HG03025 (cell line): ENCODE measurements around the gene HCN2.

Experiments used
- ATAC-seq: cut with Tn5 transposase; IDR thresholded peaks from one replicate; pipeline ENCODE4 v1.9.1; 2021; ENCODE audit warnings: mild to moderate bottlenecking, moderate library complexity; ENCODE audit not compliant: unreplicated experiment, low FRiP score

The HCN2 gene

GRCh38 chr19:589693-590395 is at the start of gene HCN2:
TSS of gene HCN2 (plus strand) at chr19:589881. CDS start at chr19:589946, 65 bp downstream.
- ATAC-seq, result no peak

DNA sequence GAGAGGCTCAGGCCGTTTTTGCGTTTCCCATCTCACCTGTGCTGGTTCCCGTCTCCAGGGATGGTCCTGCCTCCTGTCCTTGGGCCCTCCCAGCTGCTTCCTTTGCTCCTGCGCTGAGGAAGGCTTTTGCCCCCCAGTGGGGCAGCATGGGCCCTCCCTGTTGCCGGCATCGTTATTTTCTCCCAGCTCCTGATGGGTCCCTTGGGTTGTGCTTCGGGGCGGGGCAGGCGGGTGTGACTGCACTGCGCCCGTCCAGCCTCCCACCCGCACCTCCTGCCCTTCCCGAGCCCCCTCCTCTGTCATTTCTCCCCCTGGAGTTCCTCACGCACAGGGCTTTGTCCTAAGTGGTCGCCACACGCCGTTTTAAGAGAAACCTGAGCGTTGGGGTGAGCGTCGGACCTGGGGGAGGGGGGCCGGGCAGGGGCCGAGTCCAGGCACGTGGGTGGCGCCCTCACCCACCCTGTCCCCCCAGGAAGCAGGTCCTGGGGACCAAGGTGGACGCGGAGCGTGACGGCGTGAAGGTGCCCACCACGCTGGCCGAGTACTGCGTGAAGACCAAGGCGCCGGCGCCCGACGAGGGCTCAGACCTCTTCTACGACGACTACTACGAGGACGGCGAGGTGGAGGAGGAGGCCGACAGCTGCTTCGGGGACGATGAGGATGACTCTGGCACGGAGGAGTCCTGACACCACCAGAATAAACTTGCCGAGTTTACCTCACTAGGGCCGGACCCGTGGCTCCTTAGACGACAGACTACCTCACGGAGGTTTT is 48.6 kb upstream of the HCN2 start:
- no peak for ATAC-seq

DNA sequence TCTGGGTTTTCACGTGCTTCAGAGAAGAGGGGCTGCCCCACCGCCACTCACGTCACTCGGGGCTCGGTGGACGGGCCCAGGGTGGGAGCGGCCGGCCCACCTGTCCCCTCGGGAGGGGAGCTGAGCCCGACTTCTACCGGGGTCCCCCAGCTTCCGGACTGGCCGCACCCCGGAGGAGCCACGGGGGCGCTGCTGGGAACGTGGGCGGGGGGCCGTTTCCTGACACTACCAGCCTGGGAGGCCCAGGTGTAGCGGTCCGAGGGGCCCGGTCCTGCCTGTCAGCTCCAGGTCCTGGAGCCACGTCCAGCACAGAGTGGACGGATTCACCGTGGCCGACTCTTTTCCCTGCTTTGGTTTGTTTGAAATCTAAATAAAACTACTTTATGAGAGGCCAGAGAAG is 48.0 kb upstream of the HCN2 start:
- no peak for ATAC-seq

DNA sequence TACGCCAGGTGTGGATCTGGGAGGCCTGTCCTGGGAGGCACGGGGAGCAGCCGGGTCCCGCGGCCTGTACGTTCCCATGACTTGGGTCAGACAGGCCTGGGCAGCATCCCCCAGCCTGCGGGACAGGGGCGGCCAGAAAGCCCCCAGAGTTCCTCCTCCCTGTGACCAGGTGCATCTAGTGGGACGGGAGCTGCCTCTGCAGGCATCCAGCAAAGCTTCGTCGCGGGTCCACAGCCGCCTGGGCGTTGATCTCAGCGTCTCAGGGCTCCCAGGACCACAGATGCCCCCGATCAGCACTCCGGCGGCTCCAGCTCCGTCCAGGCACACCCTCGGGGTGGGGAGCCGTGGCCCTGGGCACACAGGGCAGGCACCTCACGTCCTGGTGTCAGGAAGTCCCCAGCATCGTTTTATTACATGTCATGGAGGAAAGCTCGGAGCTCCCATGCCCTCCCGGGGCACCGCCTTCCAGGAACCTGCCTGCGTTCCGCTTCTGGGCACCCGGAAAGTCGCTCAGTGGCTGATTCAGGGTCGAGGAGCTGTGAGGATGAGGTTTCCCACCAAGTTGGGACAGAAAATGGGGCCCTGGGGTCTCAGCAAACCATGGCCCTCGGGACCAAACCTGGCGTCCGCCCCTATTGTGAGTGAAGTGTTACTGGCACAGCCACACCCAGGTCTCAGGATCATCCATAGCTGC is 47.4 kb upstream of the HCN2 start:
- ATAC-seq, result no peak

GRCh38 chr19:543910-544608 is 45.6 kb upstream of the HCN2 start, which contains the start of gene GZMM:
TSS of gene GZMM (plus strand) at chr19:544053. CDS start at chr19:544072, 19 bp downstream.
- ATAC-seq, result no peak

DNA sequence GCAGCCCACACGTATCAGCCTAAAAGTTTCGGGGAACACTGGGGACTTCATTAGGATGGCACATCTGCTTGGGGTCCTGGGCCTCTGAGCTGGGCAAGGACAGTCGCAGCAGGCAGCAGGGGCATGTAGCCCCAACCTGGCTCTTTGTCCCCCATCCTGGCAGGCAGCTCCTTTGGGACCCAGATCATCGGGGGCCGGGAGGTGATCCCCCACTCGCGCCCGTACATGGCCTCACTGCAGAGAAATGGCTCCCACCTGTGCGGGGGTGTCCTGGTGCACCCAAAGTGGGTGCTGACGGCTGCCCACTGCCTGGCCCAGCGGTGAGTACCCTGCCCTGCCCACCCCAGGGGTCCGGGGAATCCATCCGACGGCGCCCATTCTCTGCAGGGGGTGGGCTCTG is 42.6 kb upstream of the HCN2 start:
- no peak for ATAC-seq

DNA sequence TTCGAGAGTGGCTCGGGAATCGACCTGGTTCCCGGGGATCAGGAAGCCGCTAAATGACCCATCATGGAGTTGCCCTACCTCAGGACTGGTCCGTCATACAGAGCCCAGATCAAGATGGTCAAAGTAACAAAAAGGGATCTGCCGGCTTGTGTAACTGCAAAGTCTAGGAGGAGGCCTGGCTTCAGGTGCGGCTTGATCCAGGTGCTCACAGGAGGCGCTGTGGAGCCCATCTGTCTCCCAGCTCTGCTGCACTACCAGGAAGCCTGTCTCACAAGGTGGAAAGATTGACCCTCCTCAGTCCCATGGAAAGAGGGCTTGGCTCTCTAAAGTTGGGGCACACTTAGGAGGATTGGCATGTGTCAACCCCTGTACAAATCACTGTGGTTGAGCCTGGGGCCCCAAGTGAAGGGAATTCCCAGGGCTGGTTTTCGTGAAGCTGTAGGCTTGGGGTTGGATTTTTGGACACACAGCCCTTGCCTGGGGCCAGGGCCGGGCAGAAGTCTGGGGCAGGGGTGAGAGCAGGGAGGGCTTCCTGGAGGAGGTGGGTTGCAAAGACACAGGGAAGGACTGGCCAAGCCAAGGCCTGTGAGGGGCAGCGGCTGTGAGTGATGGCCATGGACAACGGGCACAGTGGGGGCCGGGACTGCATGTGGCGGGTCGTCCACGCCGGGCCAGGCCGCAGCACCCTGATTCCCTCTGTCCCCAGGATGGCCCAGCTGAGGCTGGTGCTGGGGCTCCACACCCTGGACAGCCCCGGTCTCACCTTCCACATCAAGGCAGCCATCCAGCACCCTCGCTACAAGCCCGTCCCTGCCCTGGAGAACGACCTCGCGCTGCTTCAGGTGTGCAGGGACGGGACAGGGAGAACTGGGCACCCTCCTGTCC is 41.6 kb upstream of the HCN2 start:
- no peak for ATAC-seq

DNA sequence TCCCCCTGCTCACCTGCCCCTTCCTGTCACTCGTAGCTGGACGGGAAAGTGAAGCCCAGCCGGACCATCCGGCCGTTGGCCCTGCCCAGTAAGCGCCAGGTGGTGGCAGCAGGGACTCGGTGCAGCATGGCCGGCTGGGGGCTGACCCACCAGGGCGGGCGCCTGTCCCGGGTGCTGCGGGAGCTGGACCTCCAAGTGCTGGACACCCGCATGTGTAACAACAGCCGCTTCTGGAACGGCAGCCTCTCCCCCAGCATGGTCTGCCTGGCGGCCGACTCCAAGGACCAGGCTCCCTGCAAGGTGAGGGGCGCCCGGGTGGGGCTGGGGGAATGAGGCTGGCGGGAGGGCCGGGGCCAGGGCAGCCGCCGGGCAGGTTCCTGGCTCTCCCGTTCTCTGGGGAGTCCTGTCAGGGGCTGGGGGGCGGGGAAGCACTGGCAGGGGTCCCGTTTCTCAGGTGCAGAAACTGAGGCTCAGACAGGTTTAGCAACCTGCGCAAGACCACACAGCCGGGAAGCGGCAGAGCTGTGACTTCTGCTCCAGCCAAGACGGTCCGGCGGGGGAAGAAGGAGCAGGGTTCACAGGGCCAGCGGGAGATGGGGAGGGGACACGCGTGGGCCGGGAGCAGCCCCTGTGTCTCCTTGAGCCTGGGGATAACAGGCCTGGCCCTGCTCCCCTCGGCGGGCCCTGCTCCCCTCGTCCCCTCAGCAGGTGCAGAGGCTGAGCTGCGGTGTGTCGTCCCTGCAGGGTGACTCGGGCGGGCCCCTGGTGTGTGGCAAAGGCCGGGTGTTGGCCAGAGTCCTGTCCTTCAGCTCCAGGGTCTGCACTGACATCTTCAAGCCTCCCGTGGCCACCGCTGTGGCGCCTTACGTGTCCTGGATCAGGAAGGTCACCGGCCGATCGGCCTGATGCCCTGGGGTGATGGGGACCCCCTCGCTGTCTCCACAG is 40.5 kb upstream of the HCN2 start:
- ATAC-seq, result no peak

DNA sequence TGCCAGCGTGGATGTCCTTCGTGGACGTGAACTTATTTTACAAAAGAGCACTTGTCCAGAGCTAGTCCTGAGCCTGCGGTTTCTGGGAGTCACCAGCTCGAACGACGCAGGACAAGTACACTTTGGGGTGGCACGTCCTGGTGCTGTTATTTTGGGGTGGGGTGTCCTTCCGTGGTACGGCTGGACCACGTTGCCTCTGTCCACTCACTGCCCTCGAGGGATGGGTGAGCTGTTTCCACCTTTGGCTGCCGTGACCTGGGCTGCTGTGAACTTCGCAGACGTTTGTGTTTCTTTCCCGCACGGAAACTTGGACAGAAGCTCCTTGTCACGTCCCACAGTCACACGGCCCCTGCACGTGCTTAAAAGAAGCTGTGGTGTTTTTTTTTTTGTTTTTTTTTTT is 34.9 kb upstream of the HCN2 start:
- ATAC-seq, result no peak

DNA sequence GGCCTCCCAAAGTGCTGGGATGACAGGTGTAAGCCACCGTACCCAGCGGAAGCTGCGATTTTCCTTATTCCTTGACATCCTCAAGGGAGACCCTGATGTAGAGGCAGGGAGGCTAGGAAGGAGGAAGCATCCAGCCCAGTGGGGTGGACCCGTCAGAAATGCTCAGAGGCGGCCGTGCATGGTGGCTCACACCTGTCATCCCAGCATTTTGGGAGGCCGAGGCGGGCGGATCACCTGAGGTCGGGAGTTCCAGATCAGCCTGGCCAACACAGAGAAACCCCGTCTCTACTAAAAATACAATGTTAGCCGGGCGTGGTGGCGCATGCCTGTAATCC is 34.2 kb upstream of the HCN2 start:
- no peak for ATAC-seq

DNA sequence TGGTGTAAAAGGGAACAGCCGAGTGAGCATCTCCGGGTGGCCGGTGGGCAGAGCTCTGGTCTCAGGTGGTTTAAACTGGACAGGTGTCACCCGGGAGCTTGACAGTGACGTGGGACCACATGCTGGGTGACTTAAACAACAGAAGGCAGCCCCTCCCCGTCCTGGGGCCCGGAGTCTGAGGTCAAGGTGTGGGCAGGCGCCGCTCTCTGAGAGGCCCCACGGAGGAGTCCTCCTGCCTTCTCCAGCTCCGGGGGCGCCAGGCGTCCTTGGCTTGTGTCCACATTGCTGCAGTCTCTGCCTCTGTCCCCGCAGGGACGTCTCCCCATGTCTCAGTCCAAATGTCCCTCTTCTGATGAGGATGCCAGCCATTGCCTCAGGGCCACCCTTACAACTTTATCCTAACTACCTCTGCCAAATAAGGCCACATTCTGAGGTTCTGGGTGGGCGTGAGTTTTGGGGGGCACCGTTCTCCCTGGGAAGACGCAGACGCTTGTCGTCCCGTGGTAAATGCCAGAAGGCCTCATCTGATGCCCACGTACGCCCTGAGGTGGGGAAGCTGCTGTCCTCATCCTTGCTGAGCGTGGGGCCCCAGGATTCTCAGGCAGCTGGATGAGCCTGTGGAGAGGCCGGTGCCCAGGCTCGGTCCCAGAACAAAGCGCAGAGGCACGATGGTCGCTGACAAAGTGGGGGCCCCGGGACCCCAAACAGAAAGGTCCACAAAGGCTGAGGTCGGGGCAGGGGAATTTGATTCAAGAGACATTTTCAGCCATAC is 32.9 kb upstream of the HCN2 start:
- no peak for ATAC-seq

GRCh38 chr19:558770-559439 is 30.8 kb upstream of the HCN2 start:
- no peak for ATAC-seq

DNA sequence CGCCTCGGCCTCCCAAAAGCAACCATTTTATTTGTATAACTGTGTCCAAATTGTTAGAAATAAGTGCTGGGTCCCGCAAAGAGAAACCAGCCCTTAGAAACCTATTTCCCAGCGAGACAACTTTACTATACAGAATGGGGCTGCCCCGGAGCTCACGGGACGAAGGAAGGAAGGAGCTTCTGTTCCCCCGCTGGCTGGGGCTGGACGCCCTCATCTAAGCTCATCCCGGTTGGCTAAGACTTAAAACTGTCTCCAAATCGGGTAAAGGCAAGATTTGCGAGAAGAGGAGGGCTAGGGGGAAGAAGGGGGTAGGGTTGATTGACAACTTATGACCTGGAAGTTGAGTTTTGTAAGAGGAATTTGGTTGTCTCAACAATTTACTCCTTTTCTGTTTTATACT is 29.6 kb upstream of the HCN2 start:
- no peak for ATAC-seq

DNA sequence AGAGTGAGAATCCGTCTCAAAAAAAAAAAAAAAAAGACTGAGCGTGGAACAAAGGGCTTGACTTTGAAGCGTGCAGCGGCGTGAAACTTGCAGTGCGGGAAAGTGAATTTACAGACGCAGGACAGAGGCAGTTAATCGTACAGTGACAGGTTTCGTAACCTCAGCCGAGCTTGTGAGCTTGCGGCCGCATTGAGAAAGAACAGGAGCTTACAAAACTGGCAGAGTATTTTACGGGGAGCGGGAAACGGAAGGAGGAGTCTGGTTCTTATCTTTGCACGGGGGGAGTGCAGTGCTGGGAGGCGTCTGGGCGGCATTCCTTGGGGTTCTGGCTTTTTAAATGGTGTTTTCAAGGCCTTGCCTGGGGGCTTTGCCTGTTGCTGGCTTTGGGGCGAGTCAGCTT is 23.3 kb upstream of the HCN2 start:
- ATAC-seq, result no peak

DNA sequence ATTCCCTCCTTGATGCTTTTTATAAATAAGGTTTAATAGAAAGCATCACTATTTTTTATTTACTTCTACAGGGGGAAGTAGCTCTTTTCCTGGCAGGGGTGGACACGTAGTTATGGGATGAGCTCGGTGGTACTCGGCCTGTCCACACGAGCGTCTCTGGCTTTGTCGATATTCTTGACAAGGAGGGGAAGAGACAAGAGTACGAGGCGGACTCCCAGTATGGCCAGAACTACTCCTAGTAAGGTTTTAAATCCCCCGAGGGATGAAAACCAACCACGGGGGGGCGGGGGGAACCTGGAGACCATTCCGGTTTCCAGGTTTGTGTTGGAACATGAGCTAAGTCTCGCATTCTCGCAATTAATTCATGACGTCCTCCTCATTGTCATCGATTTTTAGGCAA is 22.8 kb upstream of the HCN2 start:
- ATAC-seq, result no peak

DNA sequence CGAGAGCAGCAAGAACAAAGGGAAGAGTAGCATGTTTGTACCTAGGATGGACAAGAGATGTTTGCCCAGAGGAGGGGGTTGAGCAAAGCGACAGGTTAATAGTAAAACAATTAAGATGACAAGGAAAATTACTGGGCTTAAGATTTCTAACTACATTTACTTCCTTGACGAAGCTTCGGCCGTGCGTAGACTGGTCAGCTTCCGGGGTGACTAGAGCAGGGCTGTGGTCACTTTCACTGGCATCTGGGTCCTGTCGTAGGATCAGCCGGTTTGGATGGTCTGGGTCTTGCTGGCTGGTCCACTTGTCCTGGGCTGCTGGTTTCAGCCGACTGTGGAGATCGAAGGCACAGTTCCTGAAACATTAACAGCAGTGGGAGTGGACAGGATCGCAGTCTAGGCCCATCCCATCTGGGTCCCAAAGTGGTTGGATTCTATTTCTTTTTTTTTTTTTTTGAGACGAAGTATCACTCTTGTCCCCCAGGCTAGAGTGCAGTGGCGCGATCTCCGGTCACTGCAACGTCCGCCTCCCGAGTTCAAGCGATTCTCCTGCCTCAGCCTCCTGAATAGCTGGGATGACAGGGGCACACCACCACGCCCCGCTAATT is 22.3 kb upstream of the HCN2 start:
- no peak for ATAC-seq

GRCh38 chr19:570251-570686 is 19.4 kb upstream of the HCN2 start:
- ATAC-seq, result no peak
